Ishikawa (cell line): ENCODE results near the gene ZNF536.

Experiments used
- CEBPB ChIP-seq: IDR thresholded peaks from 2 replicates; pipeline ENCODE4 v1.6.1; 2012
- CREB1 ChIP-seq: IDR thresholded peaks from 2 replicates; pipeline ENCODE4 v1.6.1; 2012; ENCODE audit warnings: low read depth
- EP300 ChIP-seq: IDR thresholded peaks from 2 replicates; pipeline ENCODE4 v1.6.1; 2012; ENCODE audit warnings: borderline replicate concordance
- FOXM1 ChIP-seq: IDR thresholded peaks from 2 replicates; pipeline ENCODE4 v1.6.1; 2012; ENCODE audit warnings: low read depth, borderline replicate concordance
- NFIC ChIP-seq: IDR thresholded peaks from 2 replicates; pipeline ENCODE4 v1.6.1; 2012
- RAD21 ChIP-seq: IDR thresholded peaks from 2 replicates; pipeline ENCODE4 v1.6.1; 2012; ENCODE audit warnings: low read depth
- REST ChIP-seq: IDR thresholded peaks from 2 replicates; pipeline ENCODE4 v1.6.1; 2012; ENCODE audit warnings: low read depth, mild to moderate bottlenecking
- TAF1 ChIP-seq: IDR thresholded peaks from 2 replicates; pipeline ENCODE4 v1.6.1; 2012; ENCODE audit warnings: low read depth, mild to moderate bottlenecking
- TEAD4 ChIP-seq: IDR thresholded peaks from 2 replicates; pipeline ENCODE4 v1.6.1; 2012
- USF1 ChIP-seq: IDR thresholded peaks from 2 replicates; pipeline ENCODE4 v1.6.1; 2012
- YY1 ChIP-seq: IDR thresholded peaks from 2 replicates; pipeline ENCODE4 v1.6.1; 2012; ENCODE audit warnings: low read depth
- TF ChIP-seq, protein P1 (sequence below): IDR thresholded peaks from 2 replicates; pipeline ENCODE4 v1.6.1; 2012

- no peak for TF ChIP-seq RAD21
- no peak for TF ChIP-seq CEBPB
- TF ChIP-seq CREB1 = no peak
- TF ChIP-seq TAF1 = no peak
- no peak for TF ChIP-seq FOXM1
- no peak for TF ChIP-seq REST
- TF ChIP-seq YY1 = no peak
- TF ChIP-seq, protein P1, sequence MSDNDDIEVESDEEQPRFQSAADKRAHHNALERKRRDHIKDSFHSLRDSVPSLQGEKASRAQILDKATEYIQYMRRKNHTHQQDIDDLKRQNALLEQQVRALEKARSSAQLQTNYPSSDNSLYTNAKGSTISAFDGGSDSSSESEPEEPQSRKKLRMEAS = no peak
- TF ChIP-seq EP300 = no peak
- TF ChIP-seq TEAD4 = no peak
- TF ChIP-seq USF1 = no peak
- no peak for TF ChIP-seq NFIC
These were observed 36.8 kb upstream of the ZNF536 start for GRCh38 chr19:30335306-30335886.
